ACC112 (cell line): ENCODE results near the gene TMEM62.
A peak's percentile ranks its signal among the peaks of the same experiment; 100 is the strongest.
"Not testable (repeated sequence)": the region's sequence is repeated elsewhere in the genome, so short reads cannot be mapped to it uniquely, and the experiment has no call there.

ENCODE experiments used
- H2AFZ ChIP-seq: fragments of 200-600 bp; sonication (generic); one replicate; pipeline ENCODE4 v1.6.0; 2017; ENCODE audit warnings: antibody characterized with exemption, low read length; ENCODE audit not compliant: unreplicated experiment
- H3K27ac ChIP-seq: fragments of 200-600 bp; sonication (generic); 2 replicates; pipeline ENCODE4 v1.5.1; 2014; ENCODE audit warnings: low read depth, mild to moderate bottlenecking, antibody characterized with exemption, low read length, moderate library complexity
- H3K27me3 ChIP-seq: fragments of 200-600 bp; sonication (generic); 2 replicates; pipeline ENCODE4 v1.6.1; 2014; ENCODE audit warnings: mild to moderate bottlenecking, antibody characterized with exemption, low read length, moderate library complexity, mixed read lengths; ENCODE audit not compliant: insufficient read depth
- H3K36me3 ChIP-seq: fragments of 200-600 bp; sonication (generic); 2 replicates; pipeline ENCODE4 v1.6.1; 2016; ENCODE audit warnings: mild to moderate bottlenecking, antibody characterized with exemption, low read length, moderate library complexity, mixed read lengths; ENCODE audit not compliant: insufficient read depth
- H3K4me1 ChIP-seq: fragments of 200-600 bp; sonication (generic); one replicate; pipeline ENCODE4 v1.6.1; 2016; ENCODE audit warnings: low read length, mixed read lengths; ENCODE audit not compliant: insufficient read depth, unreplicated experiment, control insufficient read depth
- H3K4me3 ChIP-seq: fragments of 200-600 bp; sonication (generic); 2 replicates; pipeline ENCODE4 v1.5.1; 2014; ENCODE audit warnings: mild to moderate bottlenecking, low read depth, low read length
- H3K79me2 ChIP-seq: fragments of 200-600 bp; sonication (generic); one replicate; pipeline ENCODE4 v1.6.0; 2016; ENCODE audit warnings: low read length; ENCODE audit not compliant: control insufficient read depth, unreplicated experiment, insufficient read depth

The TMEM62 gene

DNA sequence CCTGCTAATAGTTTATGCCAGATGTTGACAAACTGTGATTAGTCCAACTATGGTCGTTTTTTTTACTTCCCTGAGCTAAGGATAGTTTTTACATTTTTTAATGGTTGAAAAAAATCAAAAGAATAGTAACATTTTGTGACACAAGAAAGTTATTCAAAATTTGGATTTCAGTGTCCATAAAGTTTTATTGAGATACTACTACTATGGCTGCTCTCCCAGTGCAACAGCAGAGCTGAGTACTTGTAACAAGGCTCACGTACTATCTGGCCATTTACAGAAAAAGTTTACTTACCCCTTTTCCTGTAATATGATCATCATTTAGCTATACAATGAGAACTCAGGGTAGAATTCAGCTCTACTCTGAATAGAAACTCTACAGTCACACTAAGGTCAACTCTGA lies 11.5 kb upstream of the TMEM62 start:
- peaks cover 7% of the 10 kb centered on the region for H3K4me1 ChIP-seq
- H3K36me3 ChIP-seq: no peaks in the 10 kb centered on the region
- H3K27ac ChIP-seq: no peak overlapping the region; the same call in 1 of the 2 replicates
- peak overlapping the region; percentile 92 for H2AFZ ChIP-seq
- H3K27me3 ChIP-seq: peaks cover 2% of the 10 kb centered on the region; the same call in 1 of the 2 replicates
- H3K79me2 ChIP-seq: no peaks in the 10 kb centered on the region
- H3K4me3 ChIP-seq: 0 out of 2 replicates have a peak overlapping the region, but pooled peaks have one; percentile 77

DNA sequence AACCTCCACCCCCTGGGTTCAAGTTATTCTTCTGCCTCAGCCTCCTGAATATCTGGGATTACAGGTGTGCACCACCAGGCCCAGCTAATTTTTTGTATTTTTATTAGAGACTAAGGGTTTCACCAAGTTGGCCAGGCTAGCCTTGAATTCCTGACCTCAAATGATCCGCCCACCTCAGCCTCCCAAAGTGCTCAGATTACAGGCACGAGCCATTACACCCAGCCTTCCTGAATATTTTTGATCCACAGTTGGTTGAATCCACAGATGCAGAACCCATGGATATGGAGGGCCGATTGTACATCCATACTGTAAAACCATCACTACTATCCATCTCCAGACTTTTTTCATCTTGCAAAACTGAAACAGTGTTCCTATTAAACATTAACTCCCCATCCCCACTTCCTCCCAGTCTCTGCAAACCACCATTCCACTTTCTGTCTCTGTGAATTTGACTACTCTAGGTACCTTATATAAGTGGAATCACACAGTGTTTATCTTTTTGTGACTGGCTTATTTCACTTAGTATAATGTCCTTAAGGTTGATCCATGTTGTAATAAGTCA lies 8.2 kb upstream of the TMEM62 start:
- Histone ChIP-seq H3K79me2 (no peaks in the 10 kb centered on the region), H3K36me3 (no peaks in the 10 kb centered on the region), H2AFZ (no peak overlapping the region), H3K27ac (no peak overlapping the region), H3K27me3 (no peaks in the 10 kb centered on the region), H3K4me3 (no peak overlapping the region), H3K4me1 (peaks cover 7% of the 10 kb centered on the region)

DNA sequence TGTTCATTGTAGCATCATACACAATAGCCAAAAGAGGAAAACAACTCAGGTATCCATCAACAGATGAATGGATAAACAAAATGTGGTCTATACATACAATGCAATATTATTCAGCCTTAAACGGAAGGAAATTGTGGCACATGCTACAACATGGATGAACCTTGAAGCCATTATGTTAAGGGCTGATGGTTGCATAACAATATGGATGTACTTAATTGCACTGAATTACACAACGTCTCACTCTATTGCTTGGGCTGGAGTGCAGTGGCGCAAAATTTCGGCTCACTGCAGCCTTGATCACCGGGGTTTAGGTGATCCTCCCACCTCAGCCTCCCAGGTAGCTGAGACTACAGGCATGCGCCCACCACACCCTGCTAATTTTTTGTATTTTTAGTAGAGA lies 7.0 kb upstream of the TMEM62 start:
- H3K36me3 ChIP-seq: no peaks in the 10 kb centered on the region
- no peaks in the 10 kb centered on the region for H3K27me3 ChIP-seq
- no peak overlapping the region for H3K4me3 ChIP-seq
- no peak overlapping the region for H3K27ac ChIP-seq
- no peaks in the 10 kb centered on the region for H3K79me2 ChIP-seq
- H2AFZ ChIP-seq: no peak overlapping the region
- peaks cover 7% of the 10 kb centered on the region for H3K4me1 ChIP-seq

DNA sequence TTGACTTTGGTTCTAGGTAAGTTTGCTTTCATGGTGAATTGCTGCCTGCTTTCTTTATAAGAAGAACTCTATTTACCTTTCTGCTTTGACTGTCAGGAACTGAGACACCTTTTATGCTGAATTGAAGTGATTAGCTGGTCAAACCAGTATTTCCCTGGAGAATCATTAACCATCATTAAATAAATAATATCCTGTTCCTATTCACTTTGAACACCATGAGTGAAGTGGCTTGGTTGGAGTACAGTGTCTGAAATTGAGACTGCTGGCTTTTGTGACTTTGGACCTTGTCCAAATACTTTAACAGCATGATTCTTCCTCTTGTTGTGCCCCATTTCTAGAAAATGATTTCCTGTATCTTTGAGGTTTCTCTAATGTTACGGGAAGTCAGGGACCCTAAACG lies 5.6 kb upstream of the TMEM62 start:
- H3K4me1 ChIP-seq: peaks cover 4% of the 10 kb centered on the region
- no peaks in the 10 kb centered on the region for H3K36me3 ChIP-seq
- no peak overlapping the region for H3K4me3 ChIP-seq
- H3K79me2 ChIP-seq: no peaks in the 10 kb centered on the region
- H2AFZ ChIP-seq: no peak overlapping the region
- H3K27me3 ChIP-seq: no peaks in the 10 kb centered on the region
- no peak overlapping the region for H3K27ac ChIP-seq

DNA sequence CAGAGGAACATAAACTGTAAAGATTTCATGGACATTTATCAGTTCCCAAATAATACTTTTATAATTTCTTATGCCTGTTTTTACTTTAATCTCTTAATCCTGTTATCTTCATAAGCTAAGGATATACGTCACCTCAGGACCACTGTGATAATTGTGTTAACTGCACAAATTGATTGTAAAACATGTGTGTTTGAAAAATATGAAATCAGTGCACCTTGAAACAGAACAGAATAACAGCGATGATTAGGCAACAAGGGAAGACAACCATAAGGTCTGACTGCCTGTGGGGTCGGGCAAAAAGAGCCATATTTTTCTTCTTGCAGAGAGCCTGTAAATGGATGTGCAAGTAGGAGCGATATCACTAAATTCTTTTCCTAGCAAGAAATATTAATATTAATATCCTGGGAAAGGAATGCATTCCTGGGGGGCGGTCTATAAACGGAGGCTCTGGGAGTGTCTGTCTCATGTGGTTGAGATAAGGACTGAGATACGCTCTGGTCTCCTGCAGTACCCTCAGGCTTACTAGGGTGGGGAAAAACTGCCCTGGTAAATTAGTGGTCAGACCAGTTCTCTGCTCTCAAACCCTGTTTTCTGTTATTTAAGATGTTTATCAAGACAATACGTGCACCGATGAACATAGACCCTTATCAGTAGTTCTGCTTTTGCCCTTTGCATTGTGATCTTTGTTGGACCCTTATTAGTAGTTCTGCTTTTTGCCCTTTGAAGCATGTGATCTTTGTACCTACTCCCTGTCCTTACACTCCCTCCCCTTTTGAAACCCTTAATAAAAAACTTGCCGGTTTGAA lies 5.0 kb upstream of the TMEM62 start:
- H3K36me3 ChIP-seq, H3K27me3 ChIP-seq, H3K27ac ChIP-seq, H3K4me1 ChIP-seq, H3K79me2 ChIP-seq, H3K4me3 ChIP-seq, H2AFZ ChIP-seq: not testable (repeated sequence)

DNA sequence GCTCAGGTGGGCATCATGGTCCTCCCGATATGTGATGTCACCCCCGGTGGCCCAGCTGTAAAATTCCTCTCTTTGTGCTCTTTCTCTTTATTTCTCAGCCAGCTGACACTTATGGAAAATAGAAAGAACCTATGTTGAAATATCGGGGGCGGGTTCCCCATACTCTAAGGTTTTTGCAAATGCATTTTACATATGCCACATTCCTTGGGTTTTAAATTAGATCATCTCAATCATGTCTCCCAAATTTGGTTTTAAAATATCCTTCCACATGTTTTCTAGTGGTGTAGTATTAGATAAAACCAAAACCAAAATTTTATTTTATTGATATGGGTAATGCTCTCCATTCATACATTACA lies 4.4 kb upstream of the TMEM62 start:
- Histone ChIP-seq H3K27ac (no peak overlapping the region), H3K27me3 (no peaks in the 10 kb centered on the region), H3K79me2 (peaks cover 2% of the 10 kb centered on the region), H2AFZ (no peak overlapping the region), H3K4me3 (no peak overlapping the region), H3K4me1 (peaks cover 6% of the 10 kb centered on the region), H3K36me3 (no peaks in the 10 kb centered on the region)

DNA sequence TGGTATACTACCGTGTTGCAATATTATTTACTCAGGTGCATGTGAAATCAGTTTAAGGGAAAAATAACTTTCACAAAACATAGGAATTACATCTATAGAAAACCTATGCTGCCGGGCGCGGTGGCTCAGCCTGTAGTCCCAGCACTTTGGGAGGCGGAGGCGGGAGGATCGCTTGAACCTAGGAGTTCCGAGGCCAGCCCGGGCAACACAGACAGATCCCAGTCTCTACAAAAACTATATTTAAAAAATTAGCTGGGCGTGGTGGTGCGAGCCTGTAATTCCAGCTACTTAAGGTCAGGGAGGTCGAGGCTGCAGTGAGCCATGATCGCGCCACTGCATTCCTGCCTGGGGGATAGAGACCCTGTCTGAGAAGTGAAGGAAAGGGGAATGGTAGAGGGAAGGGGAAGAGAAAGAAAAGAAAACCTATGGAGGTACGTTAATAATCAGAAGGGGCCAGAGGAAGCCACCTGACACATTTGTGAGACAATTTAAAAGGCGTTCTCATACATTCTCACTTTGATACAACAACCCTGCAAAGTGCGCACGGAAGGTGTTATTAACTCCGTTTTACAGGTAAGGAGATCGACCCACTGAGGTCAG lies 456 bp upstream of the TMEM62 start:
- Histone ChIP-seq H3K27ac (no peak overlapping the region), H2AFZ (peak overlapping the region; percentile 87), H3K4me1 (peaks cover 9% of the 10 kb centered on the region), H3K27me3 (no peaks in the 10 kb centered on the region), H3K4me3 (peak overlapping the region; percentile 86), H3K36me3 (peaks cover 7% of the 10 kb centered on the region; the same call in 1 of the 2 replicates), H3K79me2 (peaks cover 6% of the 10 kb centered on the region)

DNA sequence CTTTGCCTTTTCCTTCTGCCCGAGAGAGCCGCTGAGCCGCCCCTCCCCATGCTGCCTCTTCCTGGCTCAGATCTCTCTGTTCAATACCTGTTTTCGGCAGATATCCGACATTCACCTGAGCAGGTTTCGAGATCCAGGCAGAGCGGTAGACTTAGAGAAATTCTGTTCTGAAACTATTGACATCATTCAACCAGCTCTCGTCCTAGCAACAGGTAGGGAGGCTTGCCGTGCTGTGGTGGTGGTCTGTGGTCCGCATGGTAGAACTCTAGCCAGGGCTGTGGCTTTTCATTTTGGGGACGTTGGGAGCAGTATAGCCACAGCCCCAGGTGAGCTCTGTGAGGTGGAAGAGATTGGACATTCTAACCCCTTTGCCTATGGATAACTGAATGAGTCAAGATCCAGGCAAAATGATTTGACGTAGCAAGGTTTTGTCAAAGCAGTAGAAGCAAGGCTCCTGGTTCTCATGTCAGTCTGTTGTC lies 810 bp downstream of the TMEM62 start:
- H3K4me3 ChIP-seq: peak overlapping the region; percentile 86
- peaks cover 9% of the 10 kb centered on the region for H3K4me1 ChIP-seq
- H3K27me3 ChIP-seq: no peaks in the 10 kb centered on the region
- peak overlapping the region; percentile 87 for H2AFZ ChIP-seq
- peaks cover 7% of the 10 kb centered on the region; the same call in 1 of the 2 replicates for H3K36me3 ChIP-seq
- no peak overlapping the region for H3K27ac ChIP-seq
- H3K79me2 ChIP-seq: peaks cover 6% of the 10 kb centered on the region

DNA sequence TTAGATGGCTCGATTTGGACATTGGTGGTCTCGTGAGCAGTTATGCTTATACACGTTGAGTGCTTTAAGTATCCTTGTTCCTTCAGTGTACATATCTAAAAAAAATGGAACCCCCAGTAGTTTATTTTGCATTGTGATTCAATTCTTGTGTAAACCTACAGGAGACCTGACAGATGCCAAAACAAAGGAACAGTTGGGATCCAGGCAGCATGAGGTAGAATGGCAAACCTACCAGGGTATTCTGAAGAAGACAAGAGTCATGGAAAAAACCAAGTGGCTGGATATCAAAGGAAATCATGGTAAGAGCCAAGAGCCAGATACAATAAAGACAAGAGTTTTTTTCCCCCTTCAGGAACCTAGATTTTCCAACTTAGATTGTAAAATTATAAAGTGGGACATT lies 2.0 kb downstream of the TMEM62 start:
- Histone ChIP-seq H3K27me3 (no peaks in the 10 kb centered on the region), H3K27ac (no peak overlapping the region), H3K79me2 (peaks cover 6% of the 10 kb centered on the region), H3K4me3 (no peak overlapping the region), H2AFZ (no peak overlapping the region), H3K4me1 (peaks cover 9% of the 10 kb centered on the region), H3K36me3 (peaks cover 17% of the 10 kb centered on the region)

DNA sequence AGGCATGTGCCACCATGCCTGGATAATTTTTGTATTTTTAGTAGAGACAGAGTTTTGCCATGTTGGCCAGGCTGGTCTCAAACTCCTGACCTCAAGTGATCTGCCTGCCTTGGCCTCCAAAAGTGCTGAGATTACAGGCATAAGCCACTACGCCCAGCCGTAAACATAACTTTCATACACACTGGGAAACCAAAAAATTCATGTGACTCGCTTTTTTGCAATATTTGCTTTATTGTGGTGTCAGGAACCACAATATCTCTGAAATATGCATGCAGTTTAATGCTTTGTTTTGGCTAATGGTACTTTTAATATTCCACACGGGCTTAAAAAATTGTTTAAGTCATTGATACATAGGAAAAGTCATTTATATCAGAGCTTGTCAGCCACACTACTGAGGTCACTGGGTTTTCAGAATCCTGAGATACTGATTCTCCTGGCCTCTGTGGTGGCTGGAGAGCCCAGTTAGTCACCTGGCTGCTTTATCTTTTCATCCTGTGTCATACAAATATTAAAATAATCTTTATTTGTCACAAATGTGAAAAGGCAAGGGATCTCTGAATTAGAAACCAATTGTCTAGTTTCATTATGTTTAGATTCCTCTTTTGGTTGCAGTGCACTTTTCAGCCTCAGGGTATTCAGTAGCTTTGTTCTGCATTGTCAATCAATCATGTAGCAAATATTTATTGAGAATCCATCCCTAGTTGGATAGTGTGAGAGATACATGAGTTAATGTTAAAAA lies 10.0 kb downstream of the TMEM62 start:
- Histone ChIP-seq H3K4me1 (no peaks in the 10 kb centered on the region), H3K27me3 (no peaks in the 10 kb centered on the region), H3K4me3 (no peak overlapping the region), H3K36me3 (peaks cover 22% of the 10 kb centered on the region; the same call in 1 of the 2 replicates), H3K27ac (no peak overlapping the region), H3K79me2 (no peaks in the 10 kb centered on the region), H2AFZ (no peak overlapping the region)
